ENCODE results near the gene PAK1. TPM values are rescaled to one million over a fixed set of nuclear protein-coding genes. Genes with fewer than 3 reads are reported as not detected.

PAK1 gene
- total and polyA plus RNA-seq, 10 of the 15 experiments (the other 5 are each of a cell fraction or from before 2014, with no cell fraction given) = 43.8 to 321 (median 110) TPM

DNA sequence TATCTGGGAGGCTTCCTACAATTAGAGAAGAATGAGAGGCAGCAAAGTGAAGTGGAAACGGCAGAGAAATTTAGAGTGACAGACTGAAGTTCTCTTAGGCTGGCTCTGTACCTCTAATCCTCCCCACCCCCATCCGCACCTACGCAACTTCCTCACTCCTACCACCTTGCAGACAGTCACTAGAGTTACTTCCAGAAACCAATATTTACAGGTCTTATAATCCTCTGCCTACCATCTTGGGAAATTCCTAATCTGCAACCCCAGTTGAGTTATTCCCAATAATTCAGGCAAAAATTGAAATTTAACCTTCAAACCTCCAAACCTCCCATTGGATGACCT is 71.7 kb downstream of the PAK1 start (continued):
- TF ChIP-seq ZNF592 (IDR thresholded peaks at IDR 0.05) = no peak

DNA sequence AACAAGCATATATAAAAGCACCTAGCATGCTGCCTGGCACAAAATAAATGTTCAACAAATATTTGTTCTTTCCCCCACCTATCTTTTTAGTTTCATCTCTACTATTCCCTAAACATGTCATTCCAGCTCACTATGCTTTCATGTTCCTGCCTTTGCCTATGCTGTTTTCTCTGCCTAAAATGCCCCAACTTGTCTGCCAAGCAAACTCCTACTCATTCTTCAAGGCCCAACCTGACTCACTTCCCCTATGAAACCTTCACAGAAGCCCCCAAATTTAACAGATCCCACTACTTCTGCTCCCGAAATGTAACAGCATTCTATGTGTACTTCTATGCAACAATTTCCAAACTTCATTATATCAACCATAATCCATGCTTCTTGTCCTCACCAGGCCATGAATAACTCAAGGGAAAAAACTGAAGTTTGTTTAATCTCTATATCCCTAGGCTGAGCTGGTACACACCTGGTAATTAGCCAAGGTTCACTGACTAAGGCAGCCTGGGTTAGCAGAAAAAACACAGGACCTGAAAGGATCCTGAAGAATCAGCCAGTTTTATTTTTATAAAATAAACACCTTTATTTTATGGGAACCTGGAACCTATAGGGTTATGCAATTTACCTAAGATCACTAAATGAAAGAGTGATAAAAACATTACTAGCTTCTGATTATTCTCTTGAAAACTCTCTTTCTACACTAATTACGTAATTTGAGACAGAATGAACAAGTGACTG is 72.2 kb downstream of the PAK1 start:
- TF ChIP-seq TCF7 (IDR thresholded peaks at IDR 0.05; ENCODE audit: borderline replicate concordance) = no peak
- peak; percentile 68; the same call in 1 of the 2 replicates for TF ChIP-seq SPI1 (IDR thresholded peaks at IDR 0.05; ENCODE audit: borderline replicate concordance, insufficient read depth, low read depth, low read length)
- TF ChIP-seq EED (IDR thresholded peaks at IDR 0.05; ENCODE audit: low read depth) = peak; percentile 20; the same call in 1 of the 2 replicates
- peak; percentile 47; the same call in 1 of the 2 replicates for TF ChIP-seq NFIC (IDR thresholded peaks at IDR 0.05; ENCODE audit: low read depth, low read length)
- TF ChIP-seq, protein P1, sequence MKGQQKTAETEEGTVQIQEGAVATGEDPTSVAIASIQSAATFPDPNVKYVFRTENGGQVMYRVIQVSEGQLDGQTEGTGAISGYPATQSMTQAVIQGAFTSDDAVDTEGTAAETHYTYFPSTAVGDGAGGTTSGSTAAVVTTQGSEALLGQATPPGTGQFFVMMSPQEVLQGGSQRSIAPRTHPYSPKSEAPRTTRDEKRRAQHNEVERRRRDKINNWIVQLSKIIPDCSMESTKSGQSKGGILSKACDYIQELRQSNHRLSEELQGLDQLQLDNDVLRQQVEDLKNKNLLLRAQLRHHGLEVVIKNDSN (IDR thresholded peaks at IDR 0.05; ENCODE audit: borderline replicate concordance, extremely low read length, insufficient read depth, low read depth, low read length) = no peak
- TF ChIP-seq ATF3 (IDR thresholded peaks at IDR 0.05; ENCODE audit: borderline replicate concordance, extremely low read depth, low read depth, low read length) = no peak
- TF ChIP-seq MYB (IDR thresholded peaks at IDR 0.05; ENCODE audit: borderline replicate concordance, low read depth, low read length) = no peak
- peak in 1 of 2 experiments; percentile 31; a peak in 2 of 4 replicates for TF ChIP-seq IKZF2 (IDR thresholded peaks at IDR 0.05)
- TF ChIP-seq IKZF1 (conservative IDR thresholded peaks at IDR 0.05) = 0 out of 2 replicates have a peak, but pooled peaks have one; percentile 9

More for the DNA sequence above, 72.2 kb downstream of the PAK1 start:
- Histone ChIP-seq H3K27ac (ENCODE audit: control insufficient read depth, insufficient read depth) (peak overlapping the region; percentile 17), H3K4me2 (ENCODE audit: control insufficient read depth, insufficient read depth) (peak overlapping the region; percentile 50; the same call in 1 of the 2 replicates), H3K9me3 (replicated peaks; ENCODE audit: control insufficient read depth, insufficient read depth, low read length) (no peaks in the 10 kb centered on the region), H4K20me1 (ENCODE audit: control insufficient read depth, insufficient read depth) (peaks cover 3% of the 10 kb centered on the region; the same call in 1 of the 2 replicates), H3K27me3 (replicated peaks in 1 of 2; ENCODE audit: control insufficient read depth in 2 of 2, insufficient read depth in 2 of 2, low read length in 1 of 2) (no peaks in the 10 kb centered on the region), H3K79me2 (ENCODE audit: control insufficient read depth, insufficient read depth, low read length) (peaks cover 88% of the 10 kb centered on the region), H3K9ac (ENCODE audit: control insufficient read depth, insufficient read depth, low read length) (no peak overlapping the region), H3K36me3 (ENCODE audit: control insufficient read depth in 2 of 2, insufficient read depth in 2 of 2, low read length in 1 of 2) (no peaks in the 10 kb centered on the region; a peak in 1 of 4 replicates), H3K4me3 (no peak overlapping the region), H3K4me1 (ENCODE audit: control insufficient read depth, insufficient read depth, low read length) (peaks cover 18% of the 10 kb centered on the region), H2AFZ (ENCODE audit: control insufficient read depth, low read depth, low read length) (no peak overlapping the region)
- DNase-seq (ENCODE audit: low read depth, low spot score) (no peak), ATAC-seq (peak; percentile 66), FAIRE-seq (no peak)
- in situ Hi-C loops (cut with MboI) = no loop called here
- ChIA-PET SMC1A (ENCODE audit: uncharacterized antibody, unreplicated experiment) (interaction anchor here (0.8 to 4.2 kb wide), 14 partner anchors 10 to 229 kb away, joined by 3 to 25 read pairs (median 6); no protein-coding TSS in a partner anchor), RAD21 (ENCODE audit: unreplicated experiment) (interaction anchor here (0.9 to 2.8 kb wide), 9 partner anchors 10 to 146 kb away, joined by 3 to 23 read pairs (median 4); partner anchors contain the start of gene PAK1), CTCF (interaction anchor here (0.6 to 4.6 kb wide), 10 partner anchors 9 to 218 kb away, joined by 3 to 20 read pairs (median 6); no protein-coding TSS in a partner anchor), POLR2A (interaction anchor here (0.7 to 1.1 kb wide), 3 partner anchors 10 to 45 kb away, joined by 3 read pairs; no protein-coding TSS in a partner anchor)
- intact Hi-C loops (cut with micrococcal nuclease; ENCODE audit: unreplicated experiment) = no loop called here
- 68% methylated on average over 2 of the region's 2 CpGs for WGBS (ENCODE audit: insufficient coverage, insufficient replicate concordance, low lambda C conversion rate, missing lambda C conversion rate)
- no TSS peak for BruUV-seq (replicated peaks)

All from GM12878 (cell line).